NB4 (cell line): Measurements from ENCODE around the gene PPY.

Experiments
- CTCF ChIP-seq: IDR thresholded peaks from one replicate; pipeline ENCODE4 v1.5.1; 2012; ENCODE audit warnings: low read depth, low read length
- MAX ChIP-seq: IDR thresholded peaks from 2 replicates; pipeline ENCODE4 v1.6.1; 2011; ENCODE audit warnings: low read depth, low read length
- MYC ChIP-seq: IDR thresholded peaks from 2 replicates; pipeline ENCODE4 v1.6.1; 2011; ENCODE audit warnings: low read depth, low read length
- POLR2A ChIP-seq: IDR thresholded peaks from 2 replicates; pipeline ENCODE4 v1.6.1; 2011; ENCODE audit warnings: mild to moderate bottlenecking; ENCODE audit not compliant: insufficient read length; ENCODE audit errors: extremely low read depth

GRCh38 chr17:43906951-43907424 lies 35.3 kb downstream of the PPY start:
- no peak for TF ChIP-seq CTCF
- no peak for TF ChIP-seq POLR2A
- no peak for TF ChIP-seq MAX
- no peak for TF ChIP-seq MYC
